ENCODE results near the gene SPATA17.
"Not testable (repeated sequence)": the region's sequence is repeated elsewhere in the genome, so short reads cannot be mapped to it uniquely, and the experiment has no call there.

SPATA17 gene

GRCh38 chr1:217630711-217631591, at the start of gene SPATA17, which contains the start of gene GPATCH2:
Gene SPATA17 (plus strand): TSS chr1:217631344. CDS start chr1:217631379, 35 bp downstream.
Gene GPATCH2 (minus strand): TSS chr1:217631090. CDS start chr1:217630971, 119 bp downstream.
- DNase-seq, result peak; percentile 83 to 93

DNA sequence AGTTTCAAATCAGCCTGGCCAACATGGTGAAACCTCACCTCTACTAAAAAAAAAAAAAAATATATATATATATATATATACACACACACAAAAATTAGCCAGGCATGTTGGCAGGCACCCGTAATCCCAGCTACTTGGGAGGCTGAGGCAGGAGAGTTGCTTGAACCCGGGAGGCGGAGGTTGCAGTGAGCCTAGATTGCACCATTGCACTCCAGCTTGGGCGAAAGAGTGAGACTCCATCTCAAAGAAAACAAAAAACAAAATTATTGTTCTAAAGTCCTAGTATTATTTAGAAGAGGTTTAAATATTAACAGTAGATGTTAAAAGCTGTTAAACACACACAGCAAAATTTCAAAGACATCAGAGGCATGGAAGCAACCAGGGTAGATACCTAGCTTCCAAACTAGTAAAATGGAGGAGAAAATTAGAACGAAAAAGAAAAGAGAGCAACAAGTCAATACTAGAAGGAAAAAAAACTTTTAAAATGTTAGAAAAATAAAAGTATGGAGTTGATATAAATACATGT, 46.8 kb upstream of the SPATA17 start:
- DNase-seq, result not testable (repeated sequence)

- DNase-seq, result no peak
These were observed 45.6 kb upstream of the SPATA17 start for GRCh38 chr1:217585577-217585976.

GRCh38 chr1:217586586-217586985, 44.6 kb upstream of the SPATA17 start:
- no peak for DNase-seq

GRCh38 chr1:217590598-217590997, 40.5 kb upstream of the SPATA17 start:
- DNase-seq, result no peak

DNA sequence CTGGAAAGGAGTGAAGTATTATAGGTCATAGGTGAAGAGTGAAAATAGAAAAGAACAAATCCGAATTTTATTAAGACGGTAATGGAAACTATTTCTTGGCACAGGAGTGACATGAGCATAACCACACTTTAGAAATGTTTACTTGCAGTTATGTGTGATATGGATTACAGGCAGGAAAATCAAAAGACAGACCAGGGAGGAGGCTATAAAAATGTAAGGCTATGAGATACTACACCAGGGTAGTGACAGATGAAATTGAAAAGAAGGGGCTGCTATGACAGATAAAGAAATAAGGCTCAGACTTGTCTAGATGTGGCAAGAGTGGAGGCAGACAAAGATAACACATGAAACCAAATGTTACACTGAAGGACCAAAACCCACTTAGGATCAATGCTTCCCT, 32.0 kb upstream of the SPATA17 start:
- no peak for DNase-seq

DNA sequence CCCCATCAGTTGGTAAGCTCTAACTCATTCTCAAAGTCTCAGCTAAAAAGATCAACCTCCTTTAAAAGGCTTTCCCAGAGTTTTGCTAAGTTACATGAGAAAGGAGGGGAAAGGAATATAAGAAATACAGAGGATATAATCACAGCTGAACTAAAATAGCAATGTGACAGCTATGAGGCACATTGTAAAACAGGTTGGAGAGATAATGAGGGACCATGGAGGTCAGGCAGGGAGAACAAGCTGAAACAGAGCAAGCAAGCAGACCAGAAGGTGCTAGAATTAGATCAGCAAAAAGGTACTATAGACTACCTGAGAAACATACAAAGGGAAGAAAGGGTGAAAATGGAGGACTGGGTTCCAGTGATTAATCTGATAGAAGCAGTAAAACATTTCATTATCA, 28.8 kb upstream of the SPATA17 start:
- no peak for DNase-seq

DNA sequence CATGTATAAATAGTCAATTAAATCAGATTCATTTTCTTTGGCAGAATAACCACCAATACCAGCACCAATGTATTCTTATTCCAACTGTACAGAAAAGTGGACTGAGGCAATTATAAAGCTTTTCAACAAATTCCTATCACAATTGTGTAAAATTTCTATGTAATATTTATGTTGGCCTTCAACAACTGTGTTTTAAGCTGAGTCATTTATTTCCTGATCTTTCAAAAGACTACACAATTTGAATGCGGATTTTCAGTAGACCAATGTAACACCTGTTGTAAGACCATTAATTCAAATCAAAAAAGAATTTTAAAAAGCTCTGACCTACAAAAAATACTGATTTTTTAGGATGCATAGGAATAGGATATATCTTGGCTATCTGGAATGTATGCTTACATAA, 25.8 kb upstream of the SPATA17 start:
- no peak for DNase-seq

GRCh38 chr1:217614200-217614712, 16.9 kb upstream of the SPATA17 start:
- no peak for DNase-seq

DNA sequence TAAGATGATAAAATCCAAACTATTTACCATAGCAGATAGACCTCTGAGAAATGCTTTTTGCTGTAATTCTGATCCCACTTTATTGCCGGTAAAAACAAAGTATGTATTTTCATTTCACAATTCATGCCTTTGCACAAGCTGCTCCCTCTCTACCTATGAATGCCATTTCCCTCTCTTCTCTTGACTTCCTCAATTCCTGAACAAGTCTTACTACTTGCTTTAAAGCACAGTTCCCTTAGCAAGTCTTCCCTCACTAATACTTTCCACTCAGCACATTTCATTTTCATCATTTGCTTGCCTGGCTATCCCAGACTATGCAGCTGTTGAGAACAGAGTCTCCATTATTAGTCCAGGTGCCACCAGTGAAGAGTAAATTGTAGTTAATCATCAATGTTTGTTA, 14.0 kb upstream of the SPATA17 start:
- DNase-seq, result no peak

- no peak for DNase-seq
These were observed 10.3 kb upstream of the SPATA17 start for GRCh38 chr1:217620814-217621213.

DNA sequence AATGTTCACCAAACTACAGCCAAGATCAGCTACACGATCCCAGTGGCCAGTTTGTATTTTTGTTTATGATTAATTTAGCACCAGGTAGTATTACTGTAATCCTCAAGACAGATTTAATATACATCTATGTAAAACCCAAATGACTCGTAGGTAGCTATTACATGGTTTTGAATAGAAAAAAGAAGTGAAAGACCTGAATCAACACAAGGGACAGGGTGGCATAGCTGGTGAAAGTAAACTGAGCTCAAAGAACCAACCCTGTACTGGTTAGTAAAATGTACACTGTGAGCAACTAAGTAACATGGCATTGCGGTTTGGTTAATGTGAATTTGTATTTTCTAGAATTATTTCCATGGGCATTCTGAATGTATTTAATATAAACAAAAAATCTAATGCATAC, 9.1 kb upstream of the SPATA17 start:
- no peak for DNase-seq

DNA sequence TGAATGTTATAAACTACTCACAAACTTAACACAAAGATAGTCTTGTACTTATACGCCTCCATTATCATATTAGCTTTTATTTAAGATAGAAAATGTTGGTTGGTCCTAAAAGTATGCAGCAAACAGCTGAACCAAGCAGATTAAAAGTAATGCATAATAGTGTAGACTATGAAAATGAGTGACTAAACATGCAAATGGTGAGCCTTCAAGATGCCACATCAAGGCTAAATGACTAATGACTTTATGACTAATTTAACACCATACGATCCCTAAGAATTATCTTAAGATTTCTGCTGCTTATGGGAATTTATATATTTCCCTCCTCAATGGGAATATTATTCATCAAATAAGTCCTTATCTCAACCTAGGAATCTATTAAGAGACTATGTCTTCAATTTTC, 4.8 kb upstream of the SPATA17 start:
- no peak for DNase-seq

DNA sequence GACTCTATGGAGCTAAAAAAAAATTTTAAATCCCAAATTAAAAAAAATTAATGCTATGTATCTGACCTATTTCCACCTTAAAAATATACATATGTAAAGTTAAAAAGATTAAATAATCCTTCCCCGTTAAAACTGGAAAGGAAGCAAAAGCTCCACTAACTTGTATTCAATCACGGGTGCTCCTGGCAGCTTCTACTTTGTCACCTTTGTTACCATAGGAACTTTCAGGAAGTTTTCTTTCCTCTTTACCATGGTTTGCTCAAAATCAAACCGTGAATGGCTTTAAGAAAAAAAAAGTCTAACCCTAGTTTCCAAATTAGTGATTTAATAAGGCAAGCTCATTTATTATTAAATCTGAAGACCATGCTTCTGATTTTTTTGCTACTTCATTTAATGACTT, 3.7 kb upstream of the SPATA17 start:
- DNase-seq, result no peak

DNA sequence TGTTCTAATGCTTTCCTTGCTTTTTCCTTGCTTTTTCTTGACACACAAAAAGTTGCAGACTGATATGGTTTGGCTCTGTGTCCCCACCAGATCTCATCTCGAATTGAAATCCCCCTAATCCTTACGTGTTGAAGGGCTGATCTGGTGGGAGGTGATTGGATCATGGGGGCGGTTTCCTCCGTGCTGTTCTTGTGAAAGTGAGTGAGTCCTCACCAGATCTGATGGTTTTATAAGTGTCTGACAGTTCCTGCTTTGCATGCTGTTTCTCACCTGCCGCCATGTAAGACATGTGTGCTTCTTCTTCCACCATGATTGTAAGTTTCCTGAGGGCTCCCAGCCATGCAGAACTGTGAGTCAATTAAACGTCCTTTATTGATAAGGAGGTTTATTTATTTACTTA, 11.3 kb downstream of the SPATA17 start:
- DNase-seq, result no peak

GRCh38 chr1:217647791-217648190, 16.6 kb downstream of the SPATA17 start:
- DNase-seq, result no peak

GRCh38 chr1:217650674-217651073, 19.5 kb downstream of the SPATA17 start:
- DNase-seq, result no peak

- DNase-seq, result peak in 1 of 2 experiments; percentile 31
These were observed 29.4 kb downstream of the SPATA17 start for GRCh38 chr1:217660353-217661062.

DNA sequence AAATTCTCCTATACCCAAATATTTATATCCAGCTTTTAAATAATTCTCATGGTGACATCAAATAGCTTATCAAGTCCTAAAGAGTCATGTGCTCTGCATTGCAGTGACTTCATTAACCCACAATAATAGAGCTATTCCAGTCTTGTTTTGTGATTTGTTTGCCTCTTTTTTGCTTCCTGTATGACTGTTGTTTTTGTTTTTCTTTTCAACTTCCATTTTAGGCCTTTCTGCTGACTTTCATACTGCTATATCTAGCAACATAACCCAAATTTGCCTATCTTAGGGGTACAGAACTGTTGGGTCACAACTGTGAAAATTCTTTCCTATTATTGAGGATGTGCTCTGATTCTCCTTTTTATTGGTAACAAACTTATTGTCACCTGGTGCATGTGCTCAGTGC, 30.3 kb downstream of the SPATA17 start:
- no peak for DNase-seq

- no peak for DNase-seq
These were observed 37.3 kb downstream of the SPATA17 start for GRCh38 chr1:217668351-217668940.

DNA sequence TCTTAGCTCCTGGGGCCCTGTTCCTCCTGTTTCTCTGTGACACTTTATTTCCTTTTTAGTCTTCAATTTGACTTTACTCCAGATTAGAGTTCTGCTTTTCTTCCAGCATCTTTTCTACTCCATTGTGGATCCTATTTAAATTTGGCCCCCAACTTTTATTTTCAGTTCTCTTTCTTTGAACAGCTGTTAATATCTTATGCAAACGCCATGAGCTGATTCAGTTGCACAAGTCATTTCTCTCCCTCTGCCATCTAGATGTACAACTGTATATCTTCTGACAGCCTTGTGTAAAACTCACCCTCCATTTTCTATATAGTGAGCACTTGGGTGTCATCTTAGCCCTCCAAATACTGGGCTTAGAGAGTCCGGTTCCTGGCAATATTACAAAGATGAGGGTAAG, 42.2 kb downstream of the SPATA17 start:
- no peak for DNase-seq

GRCh38 chr1:217674028-217674729, 43.0 kb downstream of the SPATA17 start:
- no peak for DNase-seq

GRCh38 chr1:217681806-217682205, 50.7 kb downstream of the SPATA17 start:
- peak in 1 of 2 experiments; percentile 44 for DNase-seq
